NCI-H345 (cell line): ENCODE data around the gene MKRN2OS.

Experiments used
- DNase-seq: peaks from one replicate; lab custom pipeline; 2025; lab: John Stamatoyannopoulos, UW

Gene MKRN2OS

GRCh38 chr3:12513694-12514446 lies 31.4 kb downstream of the MKRN2OS start:
- no peak for DNase-seq

GRCh38 chr3:12512534-12513118 lies 32.7 kb downstream of the MKRN2OS start:
- no peak for DNase-seq

GRCh38 chr3:12509466-12509865 lies 35.8 kb downstream of the MKRN2OS start:
- no peak for DNase-seq

- no peak for DNase-seq
Observed at GRCh38 chr3:12508291-12508700, 37.0 kb downstream of the MKRN2OS start.

- no peak for DNase-seq
Observed at GRCh38 chr3:12507591-12508281, 37.6 kb downstream of the MKRN2OS start.

- DNase-seq = no peak
Observed at GRCh38 chr3:12506201-12506709, 39.0 kb downstream of the MKRN2OS start.

- DNase-seq = peak; percentile 54
Observed at GRCh38 chr3:12503126-12503957, 42.0 kb downstream of the MKRN2OS start.

GRCh38 chr3:12501360-12502020 lies 43.8 kb downstream of the MKRN2OS start:
- DNase-seq = no peak

GRCh38 chr3:12499474-12499873 lies 45.8 kb downstream of the MKRN2OS start:
- DNase-seq = no peak

GRCh38 chr3:12496453-12496761 lies 48.9 kb downstream of the MKRN2OS start:
- no peak for DNase-seq

- no peak for DNase-seq
Observed at GRCh38 chr3:12495749-12496452, 49.4 kb downstream of the MKRN2OS start.

- DNase-seq = no peak
Observed at GRCh38 chr3:12490547-12490946, 54.8 kb downstream of the MKRN2OS start.

GRCh38 chr3:12489832-12490231 lies 55.5 kb downstream of the MKRN2OS start:
- DNase-seq = no peak
